ENCODE measurements around the gene CTNNA2.
A peak's percentile ranks its signal among the peaks of the same experiment; 100 is the strongest.

CTNNA2 gene

GRCh38 chr2:79874015-79874414 lies 361.2 kb downstream of the CTNNA2 start:
- TF ChIP-seq CTCF (IDR thresholded peaks at IDR 0.05; ENCODE audit: borderline replicate concordance, insufficient read depth, low read depth, low read length) = no peak
- H3K4me3 ChIP-seq (ENCODE audit: low read depth, low read length) = no peak overlapping the region

GRCh38 chr2:79876430-79876829 lies 363.6 kb downstream of the CTNNA2 start:
- H3K4me3 ChIP-seq (ENCODE audit: low read depth, low read length) = no peak overlapping the region

GRCh38 chr2:79882548-79882947 lies 369.7 kb downstream of the CTNNA2 start:
- H3K4me3 ChIP-seq (ENCODE audit: low read depth, low read length) = no peak overlapping the region
- TF ChIP-seq CTCF (IDR thresholded peaks at IDR 0.05; ENCODE audit: borderline replicate concordance, insufficient read depth, low read depth, low read length) = no peak

More at GRCh38 chr2:79876430-79876829, 363.6 kb downstream of the CTNNA2 start:
- TF ChIP-seq CTCF (IDR thresholded peaks at IDR 0.05; ENCODE audit: borderline replicate concordance, insufficient read depth, low read depth, low read length) = peak; percentile 19; the same call in 1 of the 2 replicates

GRCh38 chr2:79887747-79888374 lies 375.0 kb downstream of the CTNNA2 start:
- peak; percentile 50; the same call in 1 of the 2 replicates for TF ChIP-seq CTCF (IDR thresholded peaks at IDR 0.05; ENCODE audit: borderline replicate concordance, insufficient read depth, low read depth, low read length)
- H3K4me3 ChIP-seq (ENCODE audit: low read depth, low read length) = no peak overlapping the region

GRCh38 chr2:79892123-79892522 lies 379.3 kb downstream of the CTNNA2 start:
- no peak for TF ChIP-seq CTCF (IDR thresholded peaks at IDR 0.05; ENCODE audit: borderline replicate concordance, insufficient read depth, low read depth, low read length)
- H3K4me3 ChIP-seq (ENCODE audit: low read depth, low read length) = no peak overlapping the region

GRCh38 chr2:79899196-79899595 lies 386.3 kb downstream of the CTNNA2 start:
- H3K4me3 ChIP-seq (ENCODE audit: low read depth, low read length) = no peak overlapping the region
- TF ChIP-seq CTCF (IDR thresholded peaks at IDR 0.05; ENCODE audit: borderline replicate concordance, insufficient read depth, low read depth, low read length) = no peak

- no peak for TF ChIP-seq CTCF (IDR thresholded peaks at IDR 0.05; ENCODE audit: borderline replicate concordance, insufficient read depth, low read depth, low read length)
- no peak overlapping the region for H3K4me3 ChIP-seq (ENCODE audit: low read depth, low read length)
These were observed 388.3 kb downstream of the CTNNA2 start for GRCh38 chr2:79901161-79901560.
